Heart left ventricle (tissue), 16 donors: ENCODE data around the gene DPY19L3. TPM values are rescaled to one million over a fixed set of nuclear protein-coding genes. Genes with fewer than 3 reads are reported as not detected.
"Not testable (repeated sequence)": the region's sequence is repeated elsewhere in the genome, so short reads cannot be mapped to it uniquely, and the experiment has no call there.

ENCODE experiments used
- ATAC-seq, 4 donors: fragments of 200-7000 bp; cut with Tn5 transposase; one replicate each; pipeline ENCODE4 v1.9.1; 2020 to 2022; ENCODE audit warnings: moderate library complexity in 4 of 4, mild to moderate bottlenecking in 3 of 4, moderate number of reproducible peaks in 1 of 4
- DNase-seq, 5 donors: peaks; one replicate each; pipeline ENCODE4 v3.0.0-alpha.2; 2020
- H3K27ac ChIP-seq, 12 donors: fragments of 200-600 bp; sonication (generic) in 4 of 12; one replicate each; pipeline versions ENCODE4 v1.5.0 to v1.8.0; 2016 to 2022; ENCODE audit warnings: mild to moderate bottlenecking in 2 of 12
- H3K27me3 ChIP-seq, 9 donors: fragments of 200-600 bp; sonication (generic) in 2 of 9; one replicate each; pipeline versions ENCODE4 v1.5.1 to v1.8.0; 2016 to 2022; ENCODE audit warnings: mild to moderate bottlenecking in 3 of 9
- H3K36me3 ChIP-seq, 9 donors: fragments of 200-600 bp; sonication (generic) in 2 of 9; one replicate each; pipeline versions ENCODE4 v1.5.0 to v1.8.0; 2018 to 2022; ENCODE audit warnings: mild to moderate bottlenecking in 2 of 9
- H3K4me1 ChIP-seq, 12 donors: fragments of 200-600 bp; sonication (generic) in 4 of 12; one replicate each; pipeline versions ENCODE4 v1.5.0 to v1.8.0; 2016 to 2022; ENCODE audit warnings: mild to moderate bottlenecking in 3 of 12
- H3K4me3 ChIP-seq, 12 donors: fragments of 200-600 bp; sonication (generic) in 4 of 12; one replicate each; pipeline versions ENCODE4 v1.5.0 to v1.8.0; 2017 to 2022; ENCODE audit warnings: mild to moderate bottlenecking in 9 of 12, moderate library complexity in 4 of 12
- H3K9me3 ChIP-seq, 12 donors: fragments of 200-600 bp; sonication (generic) in 4 of 12; one replicate each; pipeline versions ENCODE4 v1.5.0 to v1.8.0; 2016 to 2022; ENCODE audit warnings: mild to moderate bottlenecking in 1 of 12
- POLR2A ChIP-seq, 2 donors: fragments of 450-650 bp; IDR thresholded peaks; one replicate each; pipeline ENCODE4 v1.6.1; 2017; ENCODE audit warnings: antibody characterized with exemption in 2 of 2, mild to moderate bottlenecking in 2 of 2, moderate library complexity in 2 of 2
- WGBS, 4 donors: extraction: QIAGEN DNeasy Blood & Tissue Kit in 2 of 4; methylation state at CpG; one replicate each; pipeline versions ENCODE4 v1.1.5 to v1.1.7; 2013 to 2018; 5-methylcytosine and 5-hydroxymethylcytosine counted together
- intact Hi-C, 10 donors: fragments of 100-400 bp; cut with DNase I; formaldehyde crosslinking; loops; one replicate each; pipeline versions ENCODE4 v1.11.1 to v1.14.2; 2022
- polyA plus RNA-seq, 2 donors: library from polyadenylated mRNA; stranded (reverse); fragments of 200-250 nt; gene quantifications; one replicate each; pipeline ENCODE4 v1.2.3, GENCODE V29; 2013
- total RNA-seq, 9 donors: library from RNA; depleted of rRNA in 2 of 9; stranded (reverse); fragments of >200 nt in 2 of 9; fragmentation: NEBNext Ultra II Directional in 3 of 9; extraction: Animal tissue kit (Norgen Biotek cat#: 25700) in 3 of 9; gene quantifications; one replicate each; pipeline versions ENCODE4 v1.1.0 to v1.2.4, GENCODE V29; 2016 to 2023
- TF ChIP-seq, protein P1 (sequence below), 12 donors: fragments of 200-600 bp; sonication (generic) in 4 of 12; IDR thresholded peaks; one replicate each; pipeline versions ENCODE4 v1.5.0 to v1.8.0; 2018 to 2022; ENCODE audit warnings: antibody characterized with exemption in 12 of 12, mild to moderate bottlenecking in 5 of 12
- donor health status: ischemic (EF 13 %, LVEDD 7.1; RV severe dilation, severe dysfunction).
- donor health status: healthy with polysubstance abuse.
- donor health status: DM: no; HTN: yes; CAD: no.
- donor health status: DM: no; HTN: no; CAD: no.
- donor health status: ischemic (EF 25% LVEDD 6.9; RV normal size, moderate dysfunction).
- donor health status: ischemic (EF 25% LVEDD 5.7; RV mildly dilated, moderate dysfunction).
- donor health status: healthy.
- donor health status: DM: yes; HTN: yes; CAD: no.
- donor health status: ischemic (EF 35%, LVEDD 5.7; RV mildly dilated, moderate dysfunction).
- donor health status: nonischemic (EF 11% LVEDD 7.7; RV severe dilation, severe dysfunction).
- donor health status: DM: yes; HTN: yes; CAD: no.
- donor health status: PGD.
- donor health status: ischemic (EF 29% LVEDD 5.4; RV normal size, mild dysfunction).
- donor health status: nonischemic (EF 23%, LVEDD 6.1; RV moderate dilation, normal function).

DPY19L3 gene
- total and polyA plus RNA-seq, 11 donors, result 1.5 to 15.2 (median 5.3) TPM

GRCh38 chr19:32418155-32418554 lies 12.6 kb downstream of the DPY19L3 start:
- no peak for DNase-seq
- H3K9me3 ChIP-seq, result no peaks in the 10 kb centered on the region
- H3K36me3 ChIP-seq, result peaks cover 0 to 29% (median 11%) of the 10 kb centered on the region in 9 donors
- no peak overlapping the region for H3K27ac ChIP-seq
- ATAC-seq, result no peak
- TF ChIP-seq, protein P1, sequence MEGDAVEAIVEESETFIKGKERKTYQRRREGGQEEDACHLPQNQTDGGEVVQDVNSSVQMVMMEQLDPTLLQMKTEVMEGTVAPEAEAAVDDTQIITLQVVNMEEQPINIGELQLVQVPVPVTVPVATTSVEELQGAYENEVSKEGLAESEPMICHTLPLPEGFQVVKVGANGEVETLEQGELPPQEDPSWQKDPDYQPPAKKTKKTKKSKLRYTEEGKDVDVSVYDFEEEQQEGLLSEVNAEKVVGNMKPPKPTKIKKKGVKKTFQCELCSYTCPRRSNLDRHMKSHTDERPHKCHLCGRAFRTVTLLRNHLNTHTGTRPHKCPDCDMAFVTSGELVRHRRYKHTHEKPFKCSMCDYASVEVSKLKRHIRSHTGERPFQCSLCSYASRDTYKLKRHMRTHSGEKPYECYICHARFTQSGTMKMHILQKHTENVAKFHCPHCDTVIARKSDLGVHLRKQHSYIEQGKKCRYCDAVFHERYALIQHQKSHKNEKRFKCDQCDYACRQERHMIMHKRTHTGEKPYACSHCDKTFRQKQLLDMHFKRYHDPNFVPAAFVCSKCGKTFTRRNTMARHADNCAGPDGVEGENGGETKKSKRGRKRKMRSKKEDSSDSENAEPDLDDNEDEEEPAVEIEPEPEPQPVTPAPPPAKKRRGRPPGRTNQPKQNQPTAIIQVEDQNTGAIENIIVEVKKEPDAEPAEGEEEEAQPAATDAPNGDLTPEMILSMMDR (IDR thresholded peaks at IDR 0.05), result no peak
- TF ChIP-seq POLR2A (IDR thresholded peaks at IDR 0.05), result no peak
- no peaks in the 10 kb centered on the region for H3K27me3 ChIP-seq
- intact Hi-C loops, result no loop called here
- 88 to 92% (median 89%) methylated on average over 3 of the region's 3 CpGs for WGBS, 4 donors
- no peak overlapping the region for H3K4me3 ChIP-seq
- H3K4me1 ChIP-seq, result peaks cover 0 to 17% (median 0%) of the 10 kb centered on the region in 12 donors

GRCh38 chr19:32421589-32422361 lies 16.2 kb downstream of the DPY19L3 start:
- ATAC-seq (peak in 3 of 4 donors; percentile 39 to 65 (median 64)), DNase-seq (no peak)
- WGBS, 4 donors, result 64 to 68% (median 67%) methylated on average over 7 of the region's 7 CpGs
- TF ChIP-seq POLR2A (IDR thresholded peaks at IDR 0.05), result no peak
- TF ChIP-seq, protein P1 (IDR thresholded peaks at IDR 0.05), result no peak
- Histone ChIP-seq H3K36me3 (peaks cover 0 to 6% (median 3%) of the 10 kb centered on the region in 9 donors), H3K4me1 (peaks cover 0 to 17% (median 0%) of the 10 kb centered on the region in 12 donors), H3K9me3 (peaks cover 0 to 5% (median 0%) of the 10 kb centered on the region in 12 donors), H3K27ac (no peak overlapping the region), H3K4me3 (no peak overlapping the region), H3K27me3 (no peaks in the 10 kb centered on the region)
- intact Hi-C loops, result no loop called here

DNA sequence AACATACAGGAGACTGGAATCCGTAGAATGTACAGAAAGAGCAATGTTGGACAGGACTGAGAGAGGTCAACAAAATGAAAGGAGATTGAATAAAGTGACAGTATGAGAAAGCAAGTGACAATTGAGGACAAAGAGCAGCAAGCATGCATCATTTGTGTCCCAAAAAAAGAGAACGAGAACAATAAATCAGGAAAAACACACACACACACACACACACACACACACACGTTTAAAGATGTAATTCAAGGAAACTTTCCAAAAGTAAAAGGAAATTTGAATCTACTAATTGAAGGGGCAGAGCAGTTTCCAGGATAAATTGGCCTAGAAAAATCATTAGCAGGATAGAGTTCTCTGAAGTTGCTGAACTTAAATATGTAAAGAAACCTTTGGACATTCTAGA lies 16.9 kb downstream of the DPY19L3 start:
- Histone ChIP-seq H3K36me3 (peaks cover 0 to 4% (median under 1%) of the 10 kb centered on the region in 9 donors), H3K4me3 (no peak overlapping the region), H3K27ac (no peak overlapping the region), H3K9me3 (peaks cover 0 to 5% (median 0%) of the 10 kb centered on the region in 12 donors), H3K4me1 (peaks cover 0 to 17% (median 0%) of the 10 kb centered on the region in 12 donors), H3K27me3 (no peaks in the 10 kb centered on the region)
- ATAC-seq (no peak), DNase-seq (no peak)
- intact Hi-C loops, result no loop called here
- TF ChIP-seq POLR2A (IDR thresholded peaks at IDR 0.05), result no peak
- TF ChIP-seq, protein P1 (IDR thresholded peaks at IDR 0.05), result no peak
- 56 to 66% (median 57%) methylated on average over 3 of the region's 3 CpGs for WGBS, 4 donors

GRCh38 chr19:32423944-32424343 lies 18.4 kb downstream of the DPY19L3 start:
- H3K27ac ChIP-seq, intact Hi-C loops, H3K4me3 ChIP-seq, H3K27me3 ChIP-seq, ATAC-seq, H3K9me3 ChIP-seq, DNase-seq, H3K36me3 ChIP-seq: not testable (repeated sequence)
- H3K4me1 ChIP-seq, result peaks cover 0 to 17% (median 0%) of the 10 kb centered on the region in 12 donors
- WGBS, 4 donors, result 94 to 96% (median 95%) methylated on average over 3 of the region's 3 CpGs
